Sigmoid colon (tissue), 3 donors: Measurements from ENCODE around the gene PITPNM2.

ENCODE experiments used
- CTCF ChIP-seq, 4 experiments: fragments of 450-650 bp in 3 of 4; fragments of 200-600 bp in 1 of 4; IDR thresholded peaks; one replicate each; pipeline ENCODE4 v1.5.1; 2016 to 2019; ENCODE audit warnings: antibody characterized with exemption in 4 of 4, mild to moderate bottlenecking in 3 of 4, moderate library complexity in 2 of 4
- POLR2A ChIP-seq, 2 donors: fragments of 450-650 bp; IDR thresholded peaks; one replicate each; pipeline ENCODE4 v1.6.1; 2016; ENCODE audit warnings: antibody characterized with exemption in 2 of 2, mild to moderate bottlenecking in 2 of 2, moderate library complexity in 2 of 2

- TF ChIP-seq CTCF (IDR thresholded peaks at IDR 0.05): no peak
- TF ChIP-seq POLR2A (IDR thresholded peaks at IDR 0.05): no peak
Measured at GRCh38 chr12:123108682-123109066, 42.2 kb downstream of the PITPNM2 start.
